HG03439 (cell line): ENCODE data around the gene LARP6.
"Not testable (repeated sequence)": the region's sequence is repeated elsewhere in the genome, so short reads cannot be mapped to it uniquely, and the experiment has no call there.

ENCODE experiments used
- ATAC-seq: cut with Tn5 transposase; IDR thresholded peaks from one replicate; pipeline ENCODE4 v1.9.1; 2021; ENCODE audit warnings: mild to moderate bottlenecking, moderate library complexity; ENCODE audit not compliant: unreplicated experiment

The LARP6 gene

GRCh38 chr15:70831094-70831911 is 22.7 kb downstream of the LARP6 start:
- ATAC-seq: no peak

- no peak for ATAC-seq
These were observed 23.3 kb downstream of the LARP6 start for GRCh38 chr15:70830615-70831014.

- ATAC-seq: no peak
These were observed 24.4 kb downstream of the LARP6 start for GRCh38 chr15:70829371-70830166.

GRCh38 chr15:70827721-70828120 is 26.2 kb downstream of the LARP6 start:
- ATAC-seq: no peak

GRCh38 chr15:70826634-70827033 is 27.3 kb downstream of the LARP6 start:
- ATAC-seq: no peak

- ATAC-seq: no peak
These were observed 28.1 kb downstream of the LARP6 start for GRCh38 chr15:70825841-70826240.

- ATAC-seq: no peak
These were observed 30.8 kb downstream of the LARP6 start for GRCh38 chr15:70823196-70823595.

- ATAC-seq: no peak
These were observed 33.7 kb downstream of the LARP6 start for GRCh38 chr15:70820214-70820613.

- no peak for ATAC-seq
These were observed 35.4 kb downstream of the LARP6 start for GRCh38 chr15:70818580-70818979.

GRCh38 chr15:70817266-70817665 is 36.7 kb downstream of the LARP6 start:
- no peak for ATAC-seq

GRCh38 chr15:70815604-70816003 is 38.4 kb downstream of the LARP6 start:
- ATAC-seq: no peak

- not testable (repeated sequence) for ATAC-seq
These were observed 38.9 kb downstream of the LARP6 start for GRCh38 chr15:70815011-70815410.

- no peak for ATAC-seq
These were observed 41.1 kb downstream of the LARP6 start for GRCh38 chr15:70812827-70813364.

GRCh38 chr15:70810916-70811578 is 42.9 kb downstream of the LARP6 start:
- ATAC-seq: no peak

- no peak for ATAC-seq
These were observed 46.8 kb downstream of the LARP6 start for GRCh38 chr15:70806992-70807712.

GRCh38 chr15:70804388-70804787 is 49.6 kb downstream of the LARP6 start:
- not testable (repeated sequence) for ATAC-seq

- no peak for ATAC-seq
These were observed 51.3 kb downstream of the LARP6 start for GRCh38 chr15:70802629-70803028.

GRCh38 chr15:70801109-70801508 is 52.8 kb downstream of the LARP6 start:
- no peak for ATAC-seq

GRCh38 chr15:70799667-70800450 is 54.1 kb downstream of the LARP6 start:
- ATAC-seq: no peak

GRCh38 chr15:70797464-70797863 is 56.5 kb downstream of the LARP6 start:
- no peak for ATAC-seq
